ENCODE measurements around the gene ARGLU1.

Gene ARGLU1

GRCh38 chr13:106586648-106587166 is 18.8 kb upstream of the ARGLU1 start:
- no peak for DNase-seq (ENCODE audit: low read depth)

DNA sequence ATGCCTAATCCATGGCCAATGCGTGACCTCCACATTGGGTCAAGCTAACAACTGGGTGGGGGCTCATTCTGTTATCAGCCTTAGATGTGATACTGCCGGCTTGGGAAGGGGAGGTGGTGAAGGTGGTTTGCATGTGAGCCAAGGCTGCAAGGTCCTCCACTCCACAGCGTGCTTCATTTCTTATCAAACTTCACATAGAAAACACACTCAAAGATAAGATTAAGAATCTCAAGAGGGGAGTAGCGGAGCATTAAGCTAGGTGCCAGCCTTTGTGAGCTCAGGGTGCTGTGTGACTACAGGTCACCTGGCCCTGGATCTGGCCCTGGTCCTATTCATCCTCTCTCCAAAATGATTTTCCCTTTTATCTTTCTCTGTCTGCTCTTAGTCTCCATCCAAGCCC is 13.3 kb upstream of the ARGLU1 start:
- no peak for DNase-seq (ENCODE audit: low read depth)

DNA sequence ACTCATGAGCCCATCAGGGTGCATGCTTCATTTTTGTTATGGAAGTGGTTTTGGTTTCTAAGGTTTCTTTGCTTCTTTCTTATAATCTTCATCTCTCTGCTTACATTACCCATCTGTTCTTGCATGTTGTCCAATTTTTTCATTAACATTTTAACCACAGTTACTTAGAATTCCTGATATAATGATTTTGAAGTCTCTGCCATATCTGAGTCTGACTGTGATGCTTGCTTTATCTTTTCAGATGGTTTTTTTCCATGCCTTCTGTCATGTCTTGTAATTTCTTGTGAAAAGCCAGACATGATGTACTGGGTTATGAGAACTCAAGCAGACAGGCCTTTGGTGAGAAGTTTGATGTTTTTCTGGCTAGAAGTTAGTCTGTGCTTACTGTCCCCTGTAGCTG is 8.0 kb upstream of the ARGLU1 start:
- no peak for DNase-seq (ENCODE audit: low read depth)

- no peak for DNase-seq (ENCODE audit: low read depth)
Measured at GRCh38 chr13:106573868-106574267, 5.9 kb upstream of the ARGLU1 start.

DNA sequence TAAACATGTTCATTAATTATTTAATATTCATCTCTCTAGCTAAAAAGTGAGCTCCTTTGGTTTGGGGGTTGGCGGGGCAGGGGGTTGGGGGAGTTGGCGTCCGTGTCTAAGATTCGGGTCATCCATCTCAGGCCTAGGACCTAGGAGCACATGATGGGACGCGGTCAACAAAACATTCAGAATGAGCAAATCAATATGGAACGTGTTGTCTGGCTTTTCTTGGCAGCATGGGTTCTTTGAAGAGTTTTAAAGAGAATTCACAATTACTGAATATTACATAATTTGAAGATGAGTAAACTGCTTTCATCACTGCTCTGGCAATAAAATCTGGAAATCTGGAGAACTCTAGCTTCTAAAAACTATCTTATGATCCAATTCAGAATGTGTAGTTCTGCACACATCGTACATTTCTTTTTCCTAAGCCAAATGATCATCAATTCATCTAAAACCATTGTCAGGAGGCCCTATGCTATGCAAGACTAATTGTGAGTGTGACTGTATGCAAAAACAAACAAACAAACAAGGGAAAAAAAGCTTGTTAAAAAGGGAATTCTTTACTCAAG is 5.4 kb upstream of the ARGLU1 start:
- no peak for DNase-seq (ENCODE audit: low read depth)

DNA sequence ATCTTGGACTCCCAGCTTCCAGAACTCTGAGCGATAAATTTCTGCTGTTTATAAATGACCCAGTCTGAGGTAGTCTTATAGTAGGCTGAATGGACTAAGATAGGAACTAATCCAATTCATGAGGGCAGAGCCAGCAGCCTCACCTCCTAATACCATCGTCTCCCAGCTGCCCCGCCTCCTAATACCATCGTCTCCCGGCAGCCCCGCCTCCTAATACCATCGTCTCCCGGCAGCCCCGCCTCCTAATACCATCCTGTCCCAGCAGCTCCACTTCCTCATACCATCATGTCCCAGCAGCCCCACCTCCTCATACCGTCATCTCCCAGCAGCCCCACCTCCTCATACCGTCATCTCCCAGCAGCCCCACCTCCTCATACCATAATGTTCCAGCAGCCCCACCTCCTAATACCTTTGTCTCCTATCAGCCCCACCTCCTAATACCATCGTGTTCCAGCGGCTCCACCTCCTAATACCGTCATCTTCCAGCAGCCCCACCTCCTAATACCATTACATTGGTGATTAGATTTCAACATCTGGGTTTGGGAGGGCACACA is 2.4 kb upstream of the ARGLU1 start:
- DNase-seq (ENCODE audit: low read depth) = peak; percentile 17

- no peak for DNase-seq (ENCODE audit: low read depth)
Measured at GRCh38 chr13:106569233-106570095, 1.5 kb upstream of the ARGLU1 start.

- DNase-seq (ENCODE audit: low read depth) = no peak
Measured at GRCh38 chr13:106568299-106569003, 514 bp upstream of the ARGLU1 start.

DNA sequence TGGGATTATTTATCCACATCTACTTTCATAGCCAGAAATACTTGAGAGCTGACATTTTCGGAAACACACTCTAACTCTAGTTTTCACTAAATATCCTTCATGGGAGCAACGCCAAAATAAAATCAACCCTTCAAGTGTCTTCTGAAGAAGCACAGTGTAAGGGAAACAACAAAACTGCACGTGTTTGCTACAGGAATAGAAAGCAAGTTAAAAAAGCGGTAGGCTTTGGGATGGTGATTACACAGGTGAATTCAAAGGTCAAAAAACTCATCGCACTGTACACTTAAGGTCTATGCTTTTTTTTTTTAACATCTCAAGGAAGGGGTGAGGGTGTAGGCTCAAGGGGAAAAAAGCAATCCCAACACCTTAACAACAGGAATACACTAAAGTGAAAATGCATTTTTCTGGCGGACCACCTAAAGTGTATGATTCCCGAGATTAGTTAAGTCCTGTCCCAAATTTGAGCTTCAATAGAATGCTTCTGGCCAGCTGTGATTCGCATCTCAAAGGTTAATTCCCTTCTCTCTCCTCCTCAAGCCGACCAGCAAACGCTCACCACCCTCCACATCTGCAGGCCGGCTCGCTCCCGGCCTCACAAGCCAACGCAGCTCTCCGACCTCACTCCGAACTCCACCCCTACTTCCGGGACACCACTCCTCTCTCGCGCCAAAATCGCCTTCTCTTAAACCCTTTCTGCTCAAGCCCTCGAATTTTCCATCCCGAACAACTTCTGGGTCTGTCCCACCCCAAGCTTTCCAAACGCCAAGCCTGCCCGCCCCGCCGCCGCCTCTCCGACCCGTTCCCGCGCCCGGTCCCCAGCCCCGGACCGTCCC is 1.1 kb downstream of the ARGLU1 start:
- DNase-seq (ENCODE audit: low read depth) = peak; percentile 13

- no peak for DNase-seq (ENCODE audit: low read depth)
Measured at GRCh38 chr13:106565127-106565775, 2.7 kb downstream of the ARGLU1 start.

DNA sequence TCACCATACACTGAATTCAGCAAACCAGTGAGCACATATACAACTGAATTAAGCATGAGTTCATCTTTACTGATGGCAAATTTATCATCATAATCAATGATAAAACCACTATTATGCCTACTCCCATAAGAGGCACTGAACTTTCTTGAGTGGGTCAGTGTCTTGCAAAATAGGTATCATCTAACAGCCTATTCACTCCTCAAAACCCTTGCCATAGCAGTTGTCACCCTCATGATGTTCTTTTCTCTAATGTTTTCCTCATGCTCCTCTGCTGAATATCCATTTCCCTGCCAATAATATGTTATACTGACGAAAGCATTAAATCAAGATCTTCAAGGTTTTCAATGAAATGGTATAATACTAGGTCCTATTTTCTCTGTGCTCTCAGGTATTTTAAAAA is 5.6 kb downstream of the ARGLU1 start:
- DNase-seq (ENCODE audit: low read depth) = no peak

- DNase-seq (ENCODE audit: low read depth) = no peak
Measured at GRCh38 chr13:106561551-106562170, 6.3 kb downstream of the ARGLU1 start.

- DNase-seq (ENCODE audit: low read depth) = no peak
Measured at GRCh38 chr13:106560821-106561220, 7.1 kb downstream of the ARGLU1 start.

DNA sequence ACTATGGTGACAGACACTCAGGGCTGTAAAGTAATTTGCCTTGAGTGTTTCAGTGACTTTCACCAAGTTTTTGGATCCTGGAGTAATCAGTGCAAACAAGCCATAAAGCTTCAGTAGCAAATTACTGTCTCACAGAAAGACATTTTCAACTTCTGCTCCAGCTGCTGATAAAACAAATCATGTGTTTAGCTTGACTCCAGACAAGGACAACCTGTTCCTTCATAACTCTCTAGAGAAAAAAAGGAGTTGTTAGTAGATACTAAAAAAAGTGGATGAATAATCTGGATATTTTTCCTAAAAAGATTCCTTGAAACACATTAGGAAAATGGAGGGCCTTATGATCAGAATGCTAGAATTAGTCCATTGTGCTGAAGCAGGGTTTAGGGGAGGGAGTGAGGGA is 9.4 kb downstream of the ARGLU1 start:
- no peak for DNase-seq (ENCODE audit: low read depth)

DNA sequence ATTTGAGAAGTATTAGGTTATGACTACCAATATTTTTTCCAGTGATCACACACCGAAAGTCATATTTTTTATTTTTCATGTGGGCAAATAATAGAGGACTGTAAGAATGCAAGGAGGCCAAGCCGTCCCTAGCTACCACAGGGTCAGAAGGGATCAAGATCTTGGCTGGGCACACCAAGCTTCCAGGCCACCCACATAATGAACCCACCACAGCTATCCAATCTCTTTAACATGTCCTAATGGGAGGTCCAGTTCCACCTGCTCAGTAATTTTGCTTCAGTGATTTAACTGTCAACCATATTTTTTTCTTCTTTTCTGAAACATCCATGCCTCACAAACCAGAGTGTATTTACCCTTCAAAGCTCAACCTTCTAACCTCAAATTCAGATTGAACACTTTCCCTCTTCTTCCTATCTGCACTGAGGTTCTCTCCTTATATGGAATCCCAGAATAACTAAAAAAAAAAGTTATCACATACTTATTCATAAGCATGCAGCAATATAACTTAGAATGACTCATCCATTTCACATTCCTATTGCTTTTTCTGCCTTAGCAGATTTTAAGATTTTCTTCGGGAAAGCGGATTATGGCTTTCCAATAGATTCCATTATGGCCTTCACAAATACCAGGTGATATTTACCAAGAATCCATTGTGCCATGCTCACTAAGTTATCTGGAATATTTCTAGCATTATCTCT is 12.2 kb downstream of the ARGLU1 start:
- DNase-seq (ENCODE audit: low read depth) = no peak

DNA sequence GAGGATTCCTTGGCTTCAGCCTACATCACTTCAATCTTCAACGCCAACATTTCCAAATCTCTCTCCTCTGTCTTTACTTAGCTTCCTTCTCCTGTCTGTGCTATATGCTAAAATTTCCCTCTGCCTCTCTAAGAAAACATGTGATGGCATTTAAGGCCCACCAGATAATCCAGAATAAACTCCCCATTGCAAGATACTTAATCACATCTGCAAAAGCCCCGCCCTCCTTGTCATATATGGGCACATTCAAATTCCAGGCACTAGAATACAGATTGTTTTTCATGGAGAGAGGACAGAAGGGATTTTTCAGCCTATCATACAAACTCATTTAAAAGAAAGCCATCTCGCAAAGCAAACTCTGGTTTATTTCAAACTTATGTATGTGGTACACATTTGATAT is 16.2 kb downstream of the ARGLU1 start:
- DNase-seq (ENCODE audit: low read depth) = no peak

DNA sequence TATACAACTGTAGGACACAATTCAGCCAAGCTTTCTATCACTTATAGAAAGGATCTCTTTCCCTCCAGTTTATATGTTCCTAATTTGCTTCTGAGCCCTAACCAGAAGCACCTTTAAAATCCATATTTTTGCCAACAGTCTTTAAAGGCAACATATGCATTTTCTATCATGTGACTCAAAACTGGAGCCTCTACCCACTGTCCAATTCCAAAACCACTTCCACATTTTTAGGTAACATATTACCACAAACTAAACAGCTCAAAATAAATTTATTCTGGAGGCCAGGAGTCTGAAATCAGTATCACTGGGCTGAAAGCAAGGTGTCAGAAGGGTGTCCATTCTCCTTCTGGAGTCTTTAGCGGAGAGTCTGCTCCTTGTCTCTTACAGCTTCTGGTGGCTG is 16.6 kb downstream of the ARGLU1 start:
- DNase-seq (ENCODE audit: low read depth) = no peak

GRCh38 chr13:106550570-106551135 is 17.3 kb downstream of the ARGLU1 start:
- DNase-seq (ENCODE audit: low read depth) = no peak

- DNase-seq (ENCODE audit: low read depth) = no peak
Measured at GRCh38 chr13:106548064-106548696, 19.8 kb downstream of the ARGLU1 start.

Measured in stimulated activated CD8-positive, alpha-beta memory T cell treated with anti-CD3 and anti-CD28 coated beads, Interleukin-15, amount 100 ng/mL, for 24 hours (primary cell).